HG03280 (cell line): ENCODE data around the gene JAKMIP3.

Source experiments
- ATAC-seq: cut with Tn5 transposase; IDR thresholded peaks from one replicate; pipeline ENCODE4 v1.9.1; 2021; ENCODE audit warnings: mild to moderate bottlenecking, moderate library complexity; ENCODE audit not compliant: unreplicated experiment

The JAKMIP3 gene

GRCh38 chr10:132043861-132044695 lies 21.7 kb upstream of the JAKMIP3 start:
- ATAC-seq: no peak

- no peak for ATAC-seq
Measured at GRCh38 chr10:132044803-132045202, 20.9 kb upstream of the JAKMIP3 start.

GRCh38 chr10:132045324-132045723 lies 20.4 kb upstream of the JAKMIP3 start:
- ATAC-seq: no peak

- no peak for ATAC-seq
Measured at GRCh38 chr10:132047575-132048293, 18.0 kb upstream of the JAKMIP3 start.

GRCh38 chr10:132048294-132048667 lies 17.5 kb upstream of the JAKMIP3 start:
- ATAC-seq: no peak

- ATAC-seq: no peak
Measured at GRCh38 chr10:132050191-132050590, 15.6 kb upstream of the JAKMIP3 start.

- ATAC-seq: no peak
Measured at GRCh38 chr10:132052124-132052523, 13.6 kb upstream of the JAKMIP3 start.

GRCh38 chr10:132054564-132054963 lies 11.2 kb upstream of the JAKMIP3 start:
- ATAC-seq: no peak

GRCh38 chr10:132055616-132056015 lies 10.1 kb upstream of the JAKMIP3 start:
- ATAC-seq: no peak

- no peak for ATAC-seq
Measured at GRCh38 chr10:132056663-132057062, 9.1 kb upstream of the JAKMIP3 start.

GRCh38 chr10:132057191-132057681 lies 8.5 kb upstream of the JAKMIP3 start:
- ATAC-seq: no peak

- no peak for ATAC-seq
Measured at GRCh38 chr10:132058111-132058745, 7.5 kb upstream of the JAKMIP3 start.

- no peak for ATAC-seq
Measured at GRCh38 chr10:132058793-132059759, 6.7 kb upstream of the JAKMIP3 start.

GRCh38 chr10:132059760-132060508 lies 5.8 kb upstream of the JAKMIP3 start:
- no peak for ATAC-seq

GRCh38 chr10:132061030-132061429 lies 4.7 kb upstream of the JAKMIP3 start:
- no peak for ATAC-seq

- ATAC-seq: no peak
Measured at GRCh38 chr10:132061465-132061864, 4.3 kb upstream of the JAKMIP3 start.

- no peak for ATAC-seq
Measured at GRCh38 chr10:132062116-132062515, 3.6 kb upstream of the JAKMIP3 start.

GRCh38 chr10:132062641-132063390 lies 2.9 kb upstream of the JAKMIP3 start:
- ATAC-seq: no peak

- ATAC-seq: no peak
Measured at GRCh38 chr10:132063432-132063831, 2.3 kb upstream of the JAKMIP3 start.
